IPS DF 4.7 (cell line): ENCODE data around the gene OXCT1.
"Not testable (repeated sequence)": the region's sequence is repeated elsewhere in the genome, so short reads cannot be mapped to it uniquely, and the experiment has no call there.

Experiments
- DNase-seq: peaks from one replicate; pipeline ENCODE4 v3.0.0-alpha.2; 2013; ENCODE audit warnings: low spot score; ENCODE audit errors: extremely low read depth

OXCT1 gene

DNA sequence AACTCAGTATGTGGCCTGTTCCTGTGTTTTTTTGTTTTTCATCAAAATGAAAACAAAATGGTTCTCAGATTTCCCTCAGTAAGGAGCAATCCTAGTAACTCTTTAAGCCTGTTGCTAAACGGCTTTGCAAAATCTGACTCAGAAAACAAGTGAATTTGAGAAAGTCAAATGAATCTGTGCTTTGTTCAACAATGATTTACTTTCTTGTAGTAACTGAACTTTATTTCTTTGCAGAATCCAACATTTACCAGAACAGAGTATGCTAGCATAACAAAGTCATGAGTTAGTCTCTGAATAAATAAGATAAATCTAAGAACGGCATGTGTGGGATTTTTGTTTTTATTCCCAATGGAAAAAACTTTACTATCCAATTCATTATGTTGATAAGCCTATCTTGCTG is 93.8 kb downstream of the OXCT1 start:
- no peak for DNase-seq

- DNase-seq = no peak
These were observed 96.4 kb downstream of the OXCT1 start for GRCh38 chr5:41773799-41774198.

DNA sequence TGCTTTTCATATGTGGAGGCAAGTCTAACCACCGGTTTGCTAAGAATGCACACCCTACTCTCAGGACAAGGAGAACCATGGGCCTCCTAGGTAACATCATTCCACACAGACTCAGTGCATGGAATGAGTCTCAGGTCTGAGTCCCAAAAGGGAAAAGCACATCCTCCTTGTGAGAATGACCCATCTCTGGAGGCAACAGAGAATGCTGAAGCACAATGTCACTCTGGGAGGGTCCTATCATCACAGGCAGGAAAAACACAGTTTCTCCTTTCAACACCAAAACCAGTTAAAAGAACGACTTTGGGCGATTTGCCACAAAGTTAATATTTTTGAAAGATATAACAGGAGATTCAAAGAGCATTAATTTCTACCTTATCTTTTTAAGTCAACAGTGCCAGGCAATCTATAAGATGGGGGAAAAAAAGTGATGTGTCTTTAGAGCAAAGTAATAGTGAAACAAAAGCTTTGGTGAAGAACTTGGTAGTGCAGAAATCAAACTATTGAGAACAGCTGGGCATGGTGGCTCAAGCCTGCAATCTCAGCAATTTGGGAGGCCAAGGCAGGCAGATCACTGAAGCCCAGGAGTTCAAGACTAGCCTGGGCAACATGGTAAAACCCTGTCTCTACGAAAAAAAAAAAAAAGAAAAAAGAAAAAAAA is 97.3 kb downstream of the OXCT1 start:
- no peak for DNase-seq

GRCh38 chr5:41772056-41772455 is 98.2 kb downstream of the OXCT1 start:
- DNase-seq = no peak

GRCh38 chr5:41770799-41771198 is 99.4 kb downstream of the OXCT1 start:
- DNase-seq = no peak

DNA sequence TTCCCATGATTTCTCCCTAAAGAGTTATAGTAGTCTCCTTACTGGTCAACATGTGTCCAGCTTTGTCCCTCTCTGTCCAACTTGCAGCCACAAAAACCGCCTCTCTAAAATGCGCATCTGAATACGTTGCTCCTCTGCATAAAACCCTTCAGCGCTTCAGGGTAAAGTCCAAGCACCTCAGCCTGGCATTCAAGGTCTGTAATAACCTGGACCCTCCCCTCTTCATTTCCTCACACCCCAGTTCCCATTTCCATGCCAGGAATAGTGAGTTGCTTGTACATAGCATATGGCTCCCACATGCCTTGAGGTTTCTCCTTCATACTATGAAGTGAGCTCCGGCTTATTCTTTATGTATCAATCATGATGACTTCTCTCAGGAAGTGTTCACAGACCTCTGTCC is 101.5 kb downstream of the OXCT1 start:
- no peak for DNase-seq

DNA sequence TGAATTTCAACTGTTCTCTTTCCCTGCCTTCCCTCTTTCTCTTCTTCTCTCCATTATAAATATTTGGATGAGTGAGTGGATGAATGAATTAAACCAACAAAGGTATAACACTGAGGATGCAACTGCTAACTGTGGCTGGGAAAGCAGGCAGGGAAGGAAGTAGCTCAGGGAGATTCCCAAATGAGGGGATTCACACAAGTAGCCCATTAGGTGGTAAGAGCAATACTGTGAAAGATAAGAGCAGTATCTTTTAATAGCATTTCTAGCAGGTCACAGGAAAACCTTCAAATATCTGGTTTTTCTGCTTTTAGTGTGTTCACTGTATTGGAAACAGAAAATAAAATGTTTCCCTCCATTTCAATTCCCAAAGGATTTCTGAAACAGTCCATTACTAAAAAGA is 105.6 kb downstream of the OXCT1 start:
- no peak for DNase-seq

DNA sequence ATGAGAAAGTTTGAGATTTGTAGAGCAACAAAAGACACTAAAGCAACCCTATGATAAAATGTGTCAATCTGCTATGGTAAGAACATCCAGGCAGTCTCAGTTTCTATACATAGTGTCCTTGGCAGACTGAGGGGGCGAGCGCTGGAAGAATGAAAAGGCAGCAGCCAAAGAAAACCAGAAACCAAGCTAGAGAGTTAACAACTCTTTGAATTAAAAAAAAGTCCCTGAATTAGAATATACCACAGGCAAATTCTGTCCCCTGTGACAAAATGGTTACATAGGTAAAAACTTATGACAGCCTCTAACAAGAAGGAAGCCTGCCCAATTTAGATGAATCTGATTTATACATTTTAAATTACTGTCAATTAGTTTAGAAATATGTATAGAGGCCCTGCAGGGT is 106.7 kb downstream of the OXCT1 start:
- DNase-seq = no peak

- no peak for DNase-seq
These were observed 107.1 kb downstream of the OXCT1 start for GRCh38 chr5:41763081-41763480.

DNA sequence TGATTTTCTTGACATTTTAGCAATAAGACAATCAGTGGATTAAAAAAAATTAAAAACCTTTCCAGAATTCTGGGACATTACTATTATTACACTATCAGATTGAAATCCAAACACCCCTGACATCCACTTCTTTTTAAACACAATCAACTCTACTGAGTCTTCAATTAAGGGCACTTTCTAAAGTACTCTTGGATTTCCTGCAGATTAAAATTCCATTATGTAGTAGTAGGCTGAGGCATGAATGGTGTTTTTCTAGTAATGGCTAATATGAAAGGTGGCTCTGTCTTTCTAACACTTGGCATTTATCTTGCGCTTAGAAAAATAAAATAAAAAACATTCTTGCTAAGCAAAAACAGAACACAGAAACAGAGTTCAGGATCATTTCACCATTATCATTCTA is 107.8 kb downstream of the OXCT1 start:
- DNase-seq = no peak

- no peak for DNase-seq
These were observed 108.6 kb downstream of the OXCT1 start for GRCh38 chr5:41761663-41762062.

- no peak for DNase-seq
These were observed 114.5 kb downstream of the OXCT1 start for GRCh38 chr5:41755705-41756104.

- DNase-seq = no peak
These were observed 115.4 kb downstream of the OXCT1 start for GRCh38 chr5:41754857-41755256.

GRCh38 chr5:41751867-41752266 is 118.4 kb downstream of the OXCT1 start:
- DNase-seq = no peak

- no peak for DNase-seq
These were observed 121.6 kb downstream of the OXCT1 start for GRCh38 chr5:41748631-41749030.

- DNase-seq = no peak
These were observed 122.5 kb downstream of the OXCT1 start for GRCh38 chr5:41747708-41748107.

DNA sequence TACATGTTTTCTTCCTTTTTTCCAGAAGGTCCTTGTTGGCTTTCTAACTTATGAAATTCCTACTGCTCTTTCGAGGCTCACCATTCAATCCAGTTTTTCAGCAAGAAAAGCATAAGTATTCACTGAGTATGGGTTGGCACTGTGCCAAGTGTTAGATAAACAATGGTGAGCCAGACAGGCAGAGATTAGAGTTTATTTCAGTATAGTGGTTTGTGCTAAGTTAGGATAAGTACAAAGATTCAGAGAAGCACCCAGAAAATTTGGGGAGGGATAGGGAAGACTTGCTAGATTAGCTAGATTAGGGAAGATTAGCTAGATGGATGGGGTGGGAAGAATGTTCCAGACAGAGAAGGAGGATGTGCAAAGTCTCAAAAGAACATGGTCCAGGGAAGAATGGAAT is 122.9 kb downstream of the OXCT1 start:
- DNase-seq = no peak

- DNase-seq = not testable (repeated sequence)
These were observed 127.6 kb downstream of the OXCT1 start for GRCh38 chr5:41742608-41743007.

- no peak for DNase-seq
These were observed 131.4 kb downstream of the OXCT1 start for GRCh38 chr5:41738710-41739354.

DNA sequence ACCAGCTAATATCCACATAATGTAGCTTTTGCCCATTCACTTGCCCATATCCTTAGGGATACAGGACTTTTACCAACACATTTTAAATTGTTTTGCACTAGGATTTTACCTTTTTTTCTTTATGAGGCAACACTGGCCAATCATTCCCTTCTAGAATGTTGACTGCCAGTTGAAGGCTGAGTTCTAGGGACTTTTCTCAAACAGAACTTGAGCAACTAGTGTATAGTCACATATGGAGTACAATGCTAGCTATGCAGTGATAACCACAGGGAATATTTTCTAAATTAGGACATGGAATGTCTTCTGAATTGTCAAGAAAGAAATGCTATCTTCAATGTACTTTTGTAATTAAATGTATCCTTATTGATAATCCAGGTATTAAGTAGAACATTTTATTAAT is 133.6 kb downstream of the OXCT1 start:
- no peak for DNase-seq

- no peak for DNase-seq
These were observed 135.0 kb downstream of the OXCT1 start for GRCh38 chr5:41735213-41735612.

- not testable (repeated sequence) for DNase-seq
These were observed 140.8 kb downstream of the OXCT1 start for GRCh38 chr5:41729381-41729780.

- DNase-seq = no peak
These were observed 141.9 kb downstream of the OXCT1 start for GRCh38 chr5:41728281-41728680.
